Tibial nerve (tissue), 4 donors: Measurements from ENCODE around the gene SECISBP2L. TPM values are rescaled to one million over a fixed set of nuclear protein-coding genes. Genes with fewer than 3 reads are reported as not detected.
A peak's percentile ranks its signal among the peaks of the same experiment; 100 is the strongest.

Experiments
- DNase-seq, 2 donors: peaks; one replicate each; pipeline ENCODE4 v3.0.0-alpha.2; 2019; ENCODE audit warnings: low spot score in 2 of 2
- H3K27ac ChIP-seq, 4 donors: fragments of 200-600 bp; sonication (generic) in 3 of 4; one replicate each; pipeline ENCODE4 v1.5.1; 2017 to 2019; ENCODE audit warnings: mild to moderate bottlenecking in 1 of 4
- H3K27me3 ChIP-seq, 2 donors: fragments of 200-600 bp; sonication (generic) in 1 of 2; one replicate each; pipeline versions ENCODE4 v1.5.1 to v1.6.0; 2017 to 2019
- H3K36me3 ChIP-seq, 3 donors: fragments of 200-600 bp; sonication (generic); one replicate each; pipeline ENCODE4 v1.5.1; 2018 to 2019
- H3K4me1 ChIP-seq, 4 donors: fragments of 200-600 bp; sonication (generic) in 3 of 4; one replicate each; pipeline ENCODE4 v1.5.1; 2017 to 2019
- H3K4me3 ChIP-seq, 4 donors: fragments of 200-600 bp; sonication (generic) in 3 of 4; one replicate each; pipeline ENCODE4 v1.5.1; 2017 to 2019; ENCODE audit warnings: mild to moderate bottlenecking in 1 of 4, moderate library complexity in 1 of 4
- H3K9me3 ChIP-seq, 4 donors: fragments of 200-600 bp; sonication (generic) in 3 of 4; one replicate each; pipeline ENCODE4 v1.5.1; 2017 to 2019
- CTCF ChIP-seq, 5 experiments: fragments of 200-600 bp in 3 of 5; fragments of 450-650 bp in 2 of 5; sonication (generic) in 3 of 5; IDR thresholded peaks; one replicate each; pipeline ENCODE4 v1.5.1; 2016 to 2019; ENCODE audit warnings: antibody characterized with exemption in 5 of 5, mild to moderate bottlenecking in 3 of 5, moderate library complexity in 2 of 5
- EP300 ChIP-seq, 2 donors: sonication (generic); formaldehyde crosslinking; IDR thresholded peaks; one replicate each; pipeline ENCODE4 v1.6.1; 2017; ENCODE audit warnings: antibody characterized with exemption in 2 of 2, mild to moderate bottlenecking in 1 of 2
- POLR2A ChIP-seq, 2 donors: fragments of 450-650 bp; IDR thresholded peaks; one replicate each; pipeline ENCODE4 v1.6.1; 2017; ENCODE audit warnings: antibody characterized with exemption in 2 of 2, mild to moderate bottlenecking in 2 of 2, moderate library complexity in 2 of 2
- WGBS, 2 donors: methylation state at CpG; one replicate each; pipeline ENCODE4 v1.1.5; 2018; 5-methylcytosine and 5-hydroxymethylcytosine counted together
- total RNA-seq, 4 donors: library from RNA; depleted of rRNA; stranded (reverse); fragments of >200 nt; gene quantifications; one replicate each; pipeline ENCODE4 v1.1.0, GENCODE V29; 2016

The SECISBP2L gene
- total RNA-seq, 4 donors from 2014 or later = 178 to 324 (median 283) TPM

- H3K4me3 ChIP-seq = no peak overlapping the region
- no peak for DNase-seq
- H3K36me3 ChIP-seq = peaks cover 0 to 11% (median 0%) of the 10 kb centered on the region in 3 donors
- 39 to 50% methylated on average over 5 of the region's 5 CpGs for WGBS, 2 donors
- H3K27me3 ChIP-seq = no peaks in the 10 kb centered on the region
- TF ChIP-seq EP300 (IDR thresholded peaks at IDR 0.05) = no peak
- TF ChIP-seq CTCF (IDR thresholded peaks at IDR 0.05) = no peak
- TF ChIP-seq POLR2A (IDR thresholded peaks at IDR 0.05) = no peak
- H3K4me1 ChIP-seq = peaks cover 0 to 30% (median 0%) of the 10 kb centered on the region in 4 donors
- H3K9me3 ChIP-seq = no peaks in the 10 kb centered on the region
- H3K27ac ChIP-seq = peak overlapping the region; percentile 35 to 84 (median 62)
Observed at GRCh38 chr15:48946074-48946839, 100.0 kb downstream of the SECISBP2L start.

- TF ChIP-seq EP300 (IDR thresholded peaks at IDR 0.05) = peak in 1 of 2 donors; percentile 28
- TF ChIP-seq POLR2A (IDR thresholded peaks at IDR 0.05) = no peak
- no peak for TF ChIP-seq CTCF (IDR thresholded peaks at IDR 0.05)
- Histone ChIP-seq H3K27ac (peak overlapping the region in 3 of 4 donors; percentile 8 to 84 (median 77)), H3K36me3 (peaks cover 0 to 4% (median 0%) of the 10 kb centered on the region in 3 donors), H3K9me3 (no peaks in the 10 kb centered on the region), H3K27me3 (no peaks in the 10 kb centered on the region), H3K4me3 (no peak overlapping the region), H3K4me1 (peaks cover 0 to 31% (median 0%) of the 10 kb centered on the region in 4 donors)
- 21 to 59% methylated on average over 2 of the region's 2 CpGs for WGBS, 2 donors
- DNase-seq = no peak
Observed at GRCh38 chr15:48945386-48945785, 100.9 kb downstream of the SECISBP2L start.

- Histone ChIP-seq H3K27ac (peak overlapping the region in 2 of 4 donors; percentile 60 to 90), H3K9me3 (no peaks in the 10 kb centered on the region), H3K4me3 (no peak overlapping the region), H3K4me1 (peaks cover 0 to 40% (median 3%) of the 10 kb centered on the region in 4 donors), H3K27me3 (no peaks in the 10 kb centered on the region), H3K36me3 (no peaks in the 10 kb centered on the region)
- TF ChIP-seq CTCF (IDR thresholded peaks at IDR 0.05) = no peak
- TF ChIP-seq EP300 (IDR thresholded peaks at IDR 0.05) = no peak
- TF ChIP-seq POLR2A (IDR thresholded peaks at IDR 0.05) = no peak
- no peak for DNase-seq
- WGBS, 2 donors = 73 to 85% methylated on average over 5 of the region's 5 CpGs
Observed at GRCh38 chr15:48941904-48942303, 104.3 kb downstream of the SECISBP2L start.

- no peak overlapping the region for H3K4me3 ChIP-seq
- peaks cover 0 to 27% (median 3%) of the 10 kb centered on the region in 4 donors for H3K4me1 ChIP-seq
- TF ChIP-seq EP300 (IDR thresholded peaks at IDR 0.05) = peak in 1 of 2 donors; percentile 12
- TF ChIP-seq CTCF (IDR thresholded peaks at IDR 0.05) = no peak
- peak overlapping the region in 3 of 4 donors; percentile 24 to 90 (median 60) for H3K27ac ChIP-seq
- H3K36me3 ChIP-seq = no peaks in the 10 kb centered on the region
- no peaks in the 10 kb centered on the region for H3K9me3 ChIP-seq
- no peaks in the 10 kb centered on the region for H3K27me3 ChIP-seq
- 52 to 68% methylated on average over 6 of the region's 6 CpGs for WGBS, 2 donors
- no peak for DNase-seq
Observed at GRCh38 chr15:48940508-48940907, 105.7 kb downstream of the SECISBP2L start.

GRCh38 chr15:48939648-48940047, 106.6 kb downstream of the SECISBP2L start:
- no peak for DNase-seq
- TF ChIP-seq CTCF (IDR thresholded peaks at IDR 0.05) = no peak
- no peak for TF ChIP-seq POLR2A (IDR thresholded peaks at IDR 0.05)
- no peak for TF ChIP-seq EP300 (IDR thresholded peaks at IDR 0.05)
- Histone ChIP-seq H3K27ac (peak overlapping the region in 2 of 4 donors; percentile 60 to 90), H3K4me1 (peaks cover 0 to 21% (median 3%) of the 10 kb centered on the region in 4 donors), H3K9me3 (no peaks in the 10 kb centered on the region), H3K4me3 (no peak overlapping the region), H3K27me3 (no peaks in the 10 kb centered on the region), H3K36me3 (no peaks in the 10 kb centered on the region)
- WGBS, 2 donors = 90 to 93% methylated on average over 4 of the region's 4 CpGs
